GM21737 (cell line): Measurements from ENCODE around the gene UNC5B.
"Not testable (repeated sequence)": the region's sequence is repeated elsewhere in the genome, so short reads cannot be mapped to it uniquely, and the experiment has no call there.

Source experiments
- ATAC-seq: cut with Tn5 transposase; IDR thresholded peaks from one replicate; pipeline ENCODE4 v1.9.1; 2021; ENCODE audit warnings: mild to moderate bottlenecking, moderate library complexity; ENCODE audit not compliant: unreplicated experiment

The UNC5B gene

GRCh38 chr10:71294856-71295255 lies 82.5 kb downstream of the UNC5B start:
- ATAC-seq = no peak

GRCh38 chr10:71295641-71296040 lies 83.3 kb downstream of the UNC5B start:
- ATAC-seq = no peak

GRCh38 chr10:71296086-71296485 lies 83.7 kb downstream of the UNC5B start:
- no peak for ATAC-seq

- not testable (repeated sequence) for ATAC-seq
These were observed 84.4 kb downstream of the UNC5B start for GRCh38 chr10:71296811-71297210.

- ATAC-seq = no peak
These were observed 85.0 kb downstream of the UNC5B start for GRCh38 chr10:71297343-71297742.

- no peak for ATAC-seq
These were observed 86.9 kb downstream of the UNC5B start for GRCh38 chr10:71299071-71299785.

- no peak for ATAC-seq
These were observed 88.4 kb downstream of the UNC5B start for GRCh38 chr10:71300555-71301370.

- no peak for ATAC-seq
These were observed 89.1 kb downstream of the UNC5B start for GRCh38 chr10:71301371-71301916.

GRCh38 chr10:71302451-71302850 lies 90.1 kb downstream of the UNC5B start:
- no peak for ATAC-seq

GRCh38 chr10:71302874-71303568 lies 90.7 kb downstream of the UNC5B start:
- ATAC-seq = no peak

GRCh38 chr10:71303569-71303907 lies 91.2 kb downstream of the UNC5B start:
- no peak for ATAC-seq

GRCh38 chr10:71304914-71305313 lies 92.5 kb downstream of the UNC5B start:
- no peak for ATAC-seq

GRCh38 chr10:71306979-71307378 lies 94.6 kb downstream of the UNC5B start:
- no peak for ATAC-seq

- no peak for ATAC-seq
These were observed 95.2 kb downstream of the UNC5B start for GRCh38 chr10:71307469-71308085.

- no peak for ATAC-seq
These were observed 95.9 kb downstream of the UNC5B start for GRCh38 chr10:71308244-71308643.

GRCh38 chr10:71308985-71309384 lies 96.6 kb downstream of the UNC5B start:
- ATAC-seq = no peak

GRCh38 chr10:71309919-71310318 lies 97.5 kb downstream of the UNC5B start:
- no peak for ATAC-seq

GRCh38 chr10:71312220-71312619 lies 99.8 kb downstream of the UNC5B start:
- ATAC-seq = no peak

- no peak for ATAC-seq
These were observed 100.7 kb downstream of the UNC5B start for GRCh38 chr10:71312811-71313789.
